ENCODE data around the gene KCTD12.

KCTD12 gene

DNA sequence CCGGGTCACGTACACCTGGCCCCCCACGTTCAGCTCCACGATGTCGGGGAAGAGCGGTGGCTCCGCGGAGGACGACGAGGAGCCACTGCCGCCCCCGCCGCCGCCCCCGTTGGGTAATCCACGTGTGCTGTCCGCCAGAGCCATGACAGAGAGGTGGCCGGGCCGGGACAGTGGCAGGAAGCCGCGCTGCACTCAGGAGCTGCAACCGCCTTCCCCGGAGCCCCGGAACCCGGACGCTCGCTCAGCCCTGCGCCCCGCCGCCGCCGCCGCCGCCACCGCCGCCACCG is 257 bp downstream of the KCTD12 start:
- no peak for DNase-seq

DNA sequence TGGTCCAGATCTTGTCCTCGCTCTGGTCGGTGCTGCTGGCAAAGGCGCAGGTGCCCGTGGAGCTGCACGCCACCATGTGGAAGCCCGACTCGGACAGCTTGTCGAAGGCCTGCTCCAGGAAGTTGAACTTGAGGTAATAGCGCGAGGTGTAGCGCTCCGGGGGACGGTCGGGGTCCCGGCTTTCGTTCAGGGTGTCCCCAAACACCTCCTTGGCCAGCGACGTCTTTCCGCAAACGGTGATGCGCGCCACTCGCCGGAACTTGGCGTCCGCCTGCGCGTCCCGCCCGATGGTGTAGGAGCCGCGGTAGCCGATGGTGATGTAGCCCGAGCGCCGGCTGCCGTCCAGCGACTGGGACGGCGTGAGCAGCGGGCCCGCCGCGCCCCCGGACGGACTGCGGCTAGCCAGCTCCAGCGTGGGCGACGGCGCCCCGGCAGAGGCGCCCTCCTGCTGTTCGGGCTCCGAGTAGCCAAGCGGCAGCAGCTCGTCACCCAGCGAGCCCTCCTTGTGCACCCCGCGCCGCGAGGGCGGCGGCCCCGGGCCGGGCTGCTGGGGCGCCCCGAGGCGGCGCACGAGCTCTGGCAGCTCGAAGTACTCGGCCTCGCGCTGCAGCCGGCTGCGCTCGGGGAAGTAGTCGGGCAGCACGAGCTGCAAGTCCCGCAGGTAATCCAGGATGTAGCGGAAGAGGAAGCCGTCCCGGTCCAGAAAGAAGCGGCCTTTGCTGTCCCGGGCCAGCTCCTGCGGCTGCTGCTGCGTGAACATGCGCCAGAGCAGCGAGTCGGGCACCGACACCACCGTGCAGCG is 801 bp downstream of the KCTD12 start:
- no peak for DNase-seq

DNA sequence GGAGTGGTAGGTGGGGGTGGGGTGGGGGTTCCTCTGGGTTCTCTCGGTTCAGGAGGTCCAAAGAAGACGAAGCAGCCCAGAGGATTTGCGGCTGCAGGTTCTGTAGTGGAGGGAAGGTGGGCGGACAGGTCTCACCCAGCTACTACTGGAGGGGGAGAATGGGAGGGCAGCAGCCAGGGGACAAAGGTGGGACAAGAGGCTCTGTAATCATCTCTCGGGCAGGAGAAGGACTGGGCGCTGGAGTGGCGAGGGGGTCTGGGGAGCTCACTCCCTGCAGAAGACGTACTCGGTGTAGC is 1.4 kb downstream of the KCTD12 start:
- DNase-seq: no peak

DNA sequence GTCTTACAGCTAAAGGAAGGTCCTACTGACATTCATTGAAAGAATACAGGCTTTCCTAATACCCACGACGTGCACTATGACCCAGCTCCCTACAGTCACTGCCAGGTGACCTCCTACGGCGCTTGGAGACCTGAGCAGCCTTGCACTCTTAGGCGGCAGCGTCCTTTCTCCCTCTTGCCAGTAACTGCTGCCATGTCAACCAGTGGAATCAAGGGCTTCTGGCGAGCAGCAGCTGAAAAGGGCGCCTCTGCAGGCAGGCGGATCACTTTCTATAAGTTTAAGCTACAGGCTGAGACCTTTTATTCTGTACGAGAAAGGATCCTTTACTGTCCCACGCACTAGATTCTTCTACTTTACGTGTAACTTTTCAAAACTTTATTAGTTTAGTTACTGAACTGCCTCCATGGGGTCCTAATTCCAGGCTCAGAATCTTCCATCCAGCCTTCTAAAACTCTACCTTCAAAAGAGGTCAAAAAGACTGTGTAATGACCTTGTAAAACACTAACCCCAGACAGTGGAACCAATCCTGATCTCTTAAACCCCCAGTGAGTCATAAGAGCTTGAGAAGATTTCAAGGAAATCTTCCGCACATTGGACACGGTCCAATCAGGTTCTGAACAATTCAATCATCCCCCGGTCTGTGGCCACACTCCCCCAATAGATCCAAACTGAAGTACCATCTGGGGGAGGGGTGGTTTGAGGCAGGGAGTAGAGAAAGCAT is 1.9 kb downstream of the KCTD12 start:
- no peak for DNase-seq

DNA sequence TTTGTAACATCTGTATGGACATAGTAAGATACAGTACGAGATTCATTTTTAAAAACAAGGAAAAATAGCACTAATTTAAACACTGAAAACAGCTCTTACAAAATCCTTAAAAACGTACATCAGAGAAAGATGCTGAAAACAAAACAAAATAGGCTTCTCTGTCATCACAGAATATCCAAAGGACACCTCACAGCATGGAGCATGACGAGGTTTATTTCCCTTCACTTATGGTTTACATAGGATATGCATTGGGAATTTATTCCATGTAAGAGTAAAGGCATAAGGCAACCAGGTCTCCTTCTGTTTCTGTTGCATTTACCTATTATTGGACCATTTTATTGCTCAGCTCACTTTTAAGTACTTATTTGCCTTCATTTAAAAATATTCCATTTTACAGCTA is 3.0 kb downstream of the KCTD12 start:
- no peak for DNase-seq

DNA sequence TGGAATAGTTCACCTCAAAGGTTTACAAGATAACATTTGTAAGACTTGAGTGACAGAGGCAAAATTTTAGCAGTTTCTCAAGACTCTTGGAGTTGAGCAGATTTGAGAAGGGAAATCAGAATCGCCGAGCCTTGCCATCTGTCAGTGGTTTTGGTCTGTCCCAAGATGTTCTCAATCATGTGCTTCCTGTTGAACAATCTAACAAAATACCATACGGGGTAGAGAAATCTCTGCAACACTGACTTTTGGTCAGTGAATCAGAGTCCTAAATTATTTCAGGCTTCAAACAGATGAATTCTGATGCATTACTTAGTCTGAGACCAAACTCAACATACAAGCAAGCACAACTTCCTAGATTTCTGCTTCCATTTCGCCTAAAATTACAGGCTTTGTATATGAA is 3.8 kb downstream of the KCTD12 start:
- peak; percentile 50 for DNase-seq

DNA sequence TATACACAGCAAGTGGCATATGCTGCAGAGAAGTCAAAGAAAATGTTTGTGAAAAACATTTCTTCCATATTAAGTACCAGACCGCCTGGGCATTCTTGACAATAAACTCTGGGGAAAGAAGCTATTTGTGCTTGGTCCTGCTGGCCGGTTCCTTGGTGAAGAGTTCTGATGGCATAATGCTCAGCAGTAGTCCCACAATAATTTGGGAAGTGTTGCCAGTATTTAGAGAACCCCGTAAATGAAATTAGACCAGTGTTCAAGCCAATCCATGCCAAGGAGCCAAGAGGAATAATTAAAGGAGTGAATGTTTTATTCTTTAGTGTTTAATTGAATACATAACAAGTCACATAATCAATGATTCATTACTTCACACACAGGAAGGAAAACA is 6.3 kb downstream of the KCTD12 start:
- no peak for DNase-seq

DNA sequence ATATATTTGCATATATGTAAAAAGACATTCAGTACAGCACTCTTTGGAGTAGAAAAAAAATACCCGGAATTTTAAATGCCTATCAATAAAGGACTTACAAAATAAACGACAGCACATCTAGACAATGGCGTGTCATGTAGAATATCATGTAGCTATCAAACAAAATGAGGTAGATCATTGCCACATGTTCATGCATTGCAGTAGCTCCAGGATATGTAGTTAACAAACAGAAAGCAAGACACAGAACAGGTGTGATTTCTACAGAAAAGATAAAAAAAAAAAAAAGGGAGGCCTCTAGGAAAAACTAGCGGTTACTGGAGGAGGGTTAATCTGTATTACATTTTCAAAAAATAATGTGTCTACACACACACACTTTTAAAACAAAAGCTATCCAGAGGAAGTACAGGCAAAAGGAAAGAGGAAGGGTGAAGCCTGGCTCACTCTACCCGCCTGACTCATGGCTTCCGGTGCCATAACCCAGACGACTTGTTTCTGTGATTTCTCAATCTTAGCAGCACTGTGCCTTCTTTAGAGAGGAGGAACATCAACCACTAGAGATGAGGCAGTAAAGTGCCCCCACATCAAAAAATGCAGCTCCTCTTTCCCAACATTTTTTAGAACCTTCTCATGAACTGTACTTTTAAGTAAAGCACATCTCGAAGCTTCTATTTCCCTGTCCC is 6.9 kb downstream of the KCTD12 start:
- DNase-seq: peak; percentile 75

DNA sequence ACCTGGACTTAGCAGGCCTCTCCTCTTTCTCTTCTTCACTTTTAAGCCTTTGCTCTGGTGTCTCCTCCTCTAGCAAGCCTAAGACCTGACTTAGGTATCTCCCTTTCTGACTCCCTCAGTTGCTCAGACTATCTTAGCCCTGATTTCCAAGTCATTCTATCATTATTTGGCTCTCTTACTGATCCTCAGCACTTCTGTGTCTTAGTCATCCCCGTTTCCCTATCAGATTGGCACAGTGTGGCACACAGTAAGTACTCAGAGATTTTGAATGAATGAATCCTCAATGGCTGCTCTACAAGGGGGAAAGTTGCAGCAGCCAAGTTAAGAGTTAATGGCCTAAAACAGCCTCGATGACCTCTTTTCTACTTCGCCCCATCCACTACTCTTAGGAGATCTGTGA is 8.2 kb downstream of the KCTD12 start:
- no peak for DNase-seq

DNA sequence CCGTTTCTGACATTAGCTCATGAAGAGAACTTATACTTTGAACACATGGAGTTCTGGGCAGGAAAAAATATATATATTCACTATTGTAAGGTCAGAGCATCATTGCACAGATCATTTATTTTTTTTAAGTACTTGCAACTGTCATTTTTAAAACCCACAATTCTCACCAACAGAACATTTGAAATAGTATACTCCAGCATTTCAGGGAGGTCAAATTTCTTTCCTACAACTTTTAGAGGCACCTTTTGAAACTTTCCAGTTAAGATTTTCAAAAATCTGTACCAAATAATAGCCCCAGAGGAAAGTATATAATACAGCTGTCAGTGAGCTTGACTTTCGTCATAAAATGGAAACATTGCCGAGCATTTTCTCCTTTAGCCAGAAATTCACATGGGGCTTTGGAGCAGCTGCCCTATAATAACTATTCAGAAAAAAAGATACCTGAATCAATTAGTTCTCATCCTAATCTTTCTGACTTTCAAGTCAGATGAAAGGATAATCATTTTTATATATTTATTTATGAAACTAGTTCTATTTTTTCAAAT is 10.9 kb downstream of the KCTD12 start:
- no peak for DNase-seq

DNA sequence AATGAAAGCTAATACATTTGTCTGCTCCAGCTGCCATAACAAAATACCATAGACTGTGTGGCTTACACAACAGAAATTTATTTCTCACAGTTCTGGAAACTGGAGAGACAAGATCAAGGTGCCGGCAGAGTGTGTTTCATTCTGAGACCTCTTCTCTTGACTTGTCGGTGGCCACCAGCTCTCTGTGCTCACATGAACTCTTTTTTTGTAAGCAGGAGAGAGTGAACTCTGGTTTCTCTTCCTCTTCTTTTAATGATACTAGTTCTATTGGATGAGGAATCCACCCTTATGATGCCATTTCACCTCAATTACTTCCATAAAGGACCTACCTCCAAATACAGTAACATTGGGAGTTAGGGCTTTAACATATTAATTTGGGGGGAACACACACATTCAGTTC is 11.7 kb downstream of the KCTD12 start:
- DNase-seq: no peak

DNA sequence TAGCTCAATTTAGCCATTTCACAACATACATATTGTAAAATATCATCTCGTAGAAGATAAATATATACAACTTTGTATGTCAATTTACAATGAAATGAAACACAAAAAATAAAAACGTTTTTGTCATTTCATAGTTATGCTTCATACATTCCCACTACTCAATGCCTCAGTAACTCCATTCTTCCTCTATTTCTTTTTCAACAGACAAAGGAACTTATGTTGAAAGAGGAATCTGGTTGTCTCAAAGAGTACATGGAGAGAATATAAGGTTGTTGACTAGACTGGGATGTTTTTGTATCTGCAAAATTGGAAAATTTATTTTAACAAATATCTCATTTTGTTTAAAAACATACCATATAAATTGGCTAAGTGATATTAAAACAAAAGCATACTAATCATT is 12.8 kb downstream of the KCTD12 start:
- no peak for DNase-seq

DNA sequence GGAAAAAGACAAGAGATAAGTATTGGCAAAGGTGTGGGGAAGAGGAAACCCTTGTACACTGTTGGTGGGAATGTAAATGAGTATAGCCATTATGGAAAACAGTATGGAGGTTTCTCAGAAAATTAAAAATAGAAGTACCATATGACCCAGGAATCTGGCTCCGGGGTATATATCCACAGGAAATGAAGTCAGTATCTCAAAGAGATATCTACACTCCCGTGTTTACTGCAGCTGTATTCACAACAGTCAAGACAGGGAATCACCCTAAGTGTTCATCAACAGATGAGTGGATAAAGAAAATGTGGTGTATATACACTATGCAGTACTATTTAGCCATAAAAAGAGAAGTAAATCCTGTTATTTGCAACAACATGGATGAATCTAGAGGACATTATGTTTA is 13.5 kb downstream of the KCTD12 start:
- DNase-seq: no peak

DNA sequence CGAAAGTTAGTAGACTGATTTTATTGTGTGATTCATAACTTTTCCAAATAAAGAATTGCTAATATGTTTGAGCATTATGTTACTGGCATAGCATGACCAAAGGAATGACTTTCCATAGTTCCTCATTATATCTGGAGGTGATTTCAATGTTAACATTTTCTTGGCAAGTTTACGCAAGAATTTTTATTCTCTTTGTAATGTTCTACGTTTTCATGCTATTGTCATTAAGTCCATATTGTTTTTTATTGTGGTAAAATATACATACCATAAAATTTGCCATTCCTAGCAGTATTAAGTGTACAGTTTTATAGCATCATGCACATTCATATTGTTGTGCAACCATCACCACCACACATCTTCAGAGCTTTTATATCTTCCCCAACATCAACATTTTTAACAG is 14.8 kb downstream of the KCTD12 start:
- no peak for DNase-seq

DNA sequence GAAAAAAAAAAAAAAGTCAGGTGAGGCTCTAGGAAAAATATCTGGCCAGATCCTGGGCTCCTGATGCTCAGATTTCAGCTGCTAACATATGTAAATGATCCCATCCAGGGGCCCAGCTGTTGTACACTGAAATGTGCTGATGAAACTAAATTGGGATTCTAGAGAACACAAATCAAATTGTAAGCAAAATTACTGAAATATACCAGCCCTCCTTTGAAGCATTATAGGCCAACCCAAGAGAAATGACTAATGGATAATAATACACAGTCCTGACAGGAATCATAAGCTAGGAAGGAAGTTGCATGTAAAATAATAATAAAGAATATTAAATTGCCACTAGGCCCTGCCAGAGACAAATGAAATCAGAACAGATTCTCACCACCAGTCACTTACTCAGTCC is 17.8 kb downstream of the KCTD12 start:
- no peak for DNase-seq

DNA sequence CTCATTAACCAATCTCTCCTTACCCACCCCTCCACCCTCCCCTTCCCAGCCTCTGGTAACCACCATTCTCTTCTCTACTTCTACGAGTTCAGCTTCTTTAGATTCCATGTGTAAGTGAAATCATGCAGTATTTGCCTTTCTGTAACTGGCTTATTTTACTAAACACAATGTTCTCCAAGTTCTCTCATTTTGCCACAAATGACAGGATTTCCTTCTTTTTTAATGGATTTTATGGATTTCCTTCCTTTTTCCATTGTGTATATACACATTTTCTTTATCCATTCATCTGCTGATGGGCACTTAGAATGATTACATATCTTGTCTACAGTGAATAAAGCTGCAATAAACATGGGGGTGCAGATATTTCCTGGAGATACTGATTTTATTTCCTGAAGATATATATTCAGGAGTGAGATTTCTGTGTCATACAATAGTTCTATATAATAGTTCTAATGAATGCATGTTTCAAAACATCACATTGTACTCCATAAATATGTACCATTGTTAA is 20.2 kb downstream of the KCTD12 start:
- DNase-seq: no peak

DNA sequence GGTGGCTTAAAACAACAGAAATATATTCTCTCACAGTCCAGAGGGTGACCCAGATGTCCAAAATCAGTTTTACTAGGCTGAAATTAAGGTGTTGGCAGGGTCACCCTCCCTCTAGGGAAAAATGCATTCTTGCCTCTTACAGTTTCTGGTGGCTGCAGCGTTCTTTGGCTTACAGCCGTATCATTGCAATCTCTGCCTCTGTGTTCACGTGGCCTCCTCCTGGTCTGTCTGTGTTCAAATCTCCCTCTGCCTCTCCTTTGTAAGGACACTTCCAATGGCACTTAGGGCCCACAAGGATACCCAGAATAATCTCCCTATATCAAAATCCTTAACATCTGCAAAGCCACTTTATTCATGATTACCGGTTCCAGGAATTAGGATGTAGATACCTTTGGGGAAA is 21.1 kb downstream of the KCTD12 start:
- DNase-seq: no peak

DNA sequence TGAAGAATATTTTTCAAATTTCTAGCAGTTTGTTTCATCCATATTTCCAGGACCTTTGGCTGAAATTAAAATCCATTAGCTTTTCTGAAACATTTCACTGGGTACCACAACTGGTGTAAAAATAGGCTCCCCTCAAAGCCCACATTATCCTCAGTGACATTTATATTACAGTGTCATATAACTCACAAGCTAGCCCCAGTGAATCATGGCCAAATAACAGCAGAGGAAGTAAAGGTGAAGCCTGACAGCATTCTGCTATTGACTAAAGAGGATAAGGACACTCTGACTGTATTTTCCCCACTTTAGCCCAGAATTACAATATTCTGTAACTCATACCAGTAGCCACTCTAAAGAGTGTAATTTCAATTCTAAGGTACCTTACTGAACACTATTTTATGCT is 21.9 kb downstream of the KCTD12 start:
- no peak for DNase-seq

DNA sequence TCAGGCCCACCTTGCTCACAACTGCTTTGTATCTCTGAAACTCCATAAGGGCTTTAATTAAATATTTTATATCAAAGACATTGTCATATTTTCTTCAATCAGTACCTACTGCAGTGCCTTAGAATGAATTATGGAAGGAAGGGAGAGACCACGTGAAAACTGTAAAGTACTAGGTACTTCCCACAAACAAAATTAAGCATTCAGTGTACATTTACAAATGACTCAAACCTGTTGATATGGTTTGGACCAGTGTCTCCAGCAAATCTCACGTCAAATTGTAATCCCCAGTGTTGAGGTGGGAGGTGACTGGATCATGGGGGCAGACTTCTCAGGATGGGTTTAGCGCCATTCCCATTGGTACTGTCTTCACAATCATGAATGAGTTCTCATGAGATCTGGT is 23.2 kb downstream of the KCTD12 start:
- no peak for DNase-seq

DNA sequence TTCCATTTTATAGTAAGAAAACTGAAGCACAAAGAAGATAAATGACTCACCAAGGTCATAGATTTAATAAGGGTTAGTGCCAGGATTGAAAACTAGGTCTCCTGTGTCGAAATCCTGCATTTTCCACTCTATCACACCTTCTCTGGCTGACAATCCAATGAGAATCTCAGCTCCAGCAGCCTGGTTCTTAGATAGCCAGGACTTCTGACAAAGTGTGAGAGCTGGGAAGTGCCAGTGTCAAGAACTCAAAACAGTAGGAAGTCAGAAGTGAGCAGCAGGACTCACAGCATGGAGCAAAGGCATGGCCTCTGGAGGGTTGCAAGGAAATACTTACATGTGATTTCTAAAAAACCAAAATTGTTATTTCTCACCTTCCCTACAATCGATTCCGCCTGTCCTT is 24.3 kb downstream of the KCTD12 start:
- DNase-seq: no peak

DNA sequence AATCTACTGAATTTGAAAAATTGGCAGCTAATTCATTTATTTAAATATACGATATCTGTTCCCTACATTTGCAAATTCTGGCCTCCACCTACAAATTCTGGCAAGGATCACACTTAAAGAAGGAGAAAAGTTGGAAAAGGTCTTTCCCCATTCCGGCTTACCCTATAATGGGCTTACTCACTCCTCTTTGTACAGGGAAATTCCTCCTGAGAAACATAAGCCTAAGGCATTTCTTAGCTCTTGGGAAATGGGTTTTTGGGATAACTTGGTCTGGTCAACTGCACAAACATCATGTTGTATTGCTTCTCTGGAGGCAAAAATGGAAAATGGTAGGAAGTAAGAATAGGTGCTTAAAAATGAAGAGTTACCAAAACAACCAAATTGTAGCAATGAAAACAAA is 25.5 kb downstream of the KCTD12 start:
- no peak for DNase-seq

DNA sequence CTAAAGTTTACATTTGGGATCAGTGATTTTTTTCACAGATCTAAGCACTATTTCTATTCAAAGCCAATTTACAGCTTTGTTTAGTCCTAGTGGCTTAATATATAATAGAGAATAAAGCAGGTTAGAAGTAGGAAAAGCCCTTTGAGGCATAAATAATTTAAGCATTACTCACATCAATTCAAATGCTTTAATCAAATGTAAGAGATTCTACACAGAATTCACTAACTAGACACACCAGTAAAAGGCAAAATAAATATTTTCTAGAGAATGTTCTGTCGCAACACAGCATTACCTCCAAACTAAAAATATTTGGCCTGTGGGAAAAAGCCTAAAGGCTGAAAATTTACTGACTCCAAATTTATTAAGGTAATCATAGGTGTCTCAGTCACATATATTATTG is 31.3 kb downstream of the KCTD12 start:
- no peak for DNase-seq

DNA sequence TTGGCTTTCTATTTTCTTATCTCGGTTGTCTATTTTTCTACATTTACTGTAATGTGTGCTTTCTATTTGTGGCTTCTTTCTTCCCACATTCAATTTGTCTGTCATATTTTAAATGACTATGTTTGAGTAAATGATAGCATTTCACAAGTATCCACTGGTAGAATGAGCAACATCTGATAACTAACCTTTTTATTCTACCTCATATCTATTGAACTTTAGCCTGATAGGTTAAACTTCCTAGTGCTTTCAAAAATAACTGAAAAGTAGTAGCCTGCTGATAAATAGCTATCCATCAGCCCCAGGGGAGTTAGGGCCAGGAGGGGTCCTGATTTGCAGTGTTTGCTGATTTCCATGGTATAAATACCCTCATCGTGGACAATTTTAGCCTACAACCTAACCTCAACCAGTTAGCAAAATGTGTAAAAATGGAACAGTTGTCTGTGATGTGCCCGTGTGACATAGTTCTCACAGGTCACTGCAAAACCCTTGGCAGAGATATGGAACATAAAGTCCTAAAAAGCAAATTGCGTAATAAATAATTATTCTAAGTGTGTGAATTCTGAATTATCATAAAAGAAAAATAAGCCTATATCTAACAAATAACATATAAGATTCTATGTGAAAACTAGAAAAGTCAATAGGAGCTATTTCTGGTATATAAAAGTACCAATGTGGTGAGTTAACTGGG is 32.1 kb downstream of the KCTD12 start:
- no peak for DNase-seq

DNA sequence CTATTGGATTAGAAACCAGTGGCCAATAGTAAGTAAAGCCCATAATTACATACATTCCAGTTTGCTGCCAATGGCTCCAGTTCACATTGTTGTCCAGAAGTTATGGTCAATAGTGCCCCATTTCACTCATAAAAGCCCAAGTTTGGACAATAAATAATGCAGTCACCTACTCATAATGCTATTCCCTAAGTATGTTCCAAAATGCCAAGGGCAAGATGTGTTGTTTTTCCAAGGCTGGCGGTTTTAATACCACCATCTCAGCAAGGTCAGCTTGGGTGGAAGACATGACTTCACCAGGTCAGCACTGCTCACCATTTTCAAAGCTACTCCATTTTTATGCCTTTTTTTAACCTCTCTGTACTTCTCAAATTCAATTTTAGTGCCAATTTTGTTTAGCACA is 32.7 kb downstream of the KCTD12 start:
- DNase-seq: no peak
